GM12892 (cell line): Measurements from ENCODE around the gene PALLD.

ENCODE experiments used
- DNase-seq: peaks from one replicate; pipeline ENCODE4 v3.0.0; 2011; ENCODE audit not compliant: insufficient read length
- FAIRE-seq: peaks from 2 replicates; lab custom pipeline; 2011; peaks lifted over from hg19 to GRCh38; lab: Jason Lieb, UNC
- POLR2A ChIP-seq: IDR thresholded peaks from 2 replicates; pipeline ENCODE4 v1.6.1; 2011; ENCODE audit warnings: low read depth, low read length, control low read depth
- POLR2AphosphoS5 ChIP-seq: IDR thresholded peaks from 2 replicates; pipeline ENCODE4 v1.6.1; 2011; ENCODE audit warnings: low read depth, low read length, control low read depth
- TAF1 ChIP-seq: IDR thresholded peaks from 2 replicates; pipeline ENCODE4 v1.6.1; 2011; ENCODE audit warnings: low read depth, mild to moderate bottlenecking, control low read depth, low read length, borderline replicate concordance

Gene PALLD

GRCh38 chr4:168570466-168570865, 73.6 kb downstream of the PALLD start:
- DNase-seq, result no peak
- TF ChIP-seq TAF1, result no peak
- TF ChIP-seq POLR2AphosphoS5, result no peak
- no peak for TF ChIP-seq POLR2A
- no peak for FAIRE-seq

GRCh38 chr4:168572002-168572401, 75.2 kb downstream of the PALLD start:
- no peak for TF ChIP-seq POLR2AphosphoS5
- no peak for TF ChIP-seq TAF1
- no peak for TF ChIP-seq POLR2A
- FAIRE-seq (no peak), DNase-seq (no peak)

GRCh38 chr4:168573870-168574269, 77.0 kb downstream of the PALLD start:
- no peak for FAIRE-seq
- TF ChIP-seq TAF1 (no peak), POLR2AphosphoS5 (no peak), POLR2A (no peak)

GRCh38 chr4:168574581-168575295, 77.9 kb downstream of the PALLD start:
- TF ChIP-seq POLR2A (no peak), POLR2AphosphoS5 (no peak), TAF1 (no peak)
- DNase-seq, result no peak
- FAIRE-seq, result no peak

More at GRCh38 chr4:168573870-168574269, 77.0 kb downstream of the PALLD start:
- DNase-seq, result no peak

GRCh38 chr4:168575473-168575872, 78.6 kb downstream of the PALLD start:
- FAIRE-seq (no peak), DNase-seq (no peak)
- TF ChIP-seq TAF1, result no peak
- TF ChIP-seq POLR2AphosphoS5, result no peak
- no peak for TF ChIP-seq POLR2A

- TF ChIP-seq TAF1 (no peak), POLR2AphosphoS5 (no peak), POLR2A (no peak)
- no peak for FAIRE-seq
- DNase-seq, result no peak
These were observed 80.8 kb downstream of the PALLD start for GRCh38 chr4:168577624-168578023.

GRCh38 chr4:168580228-168580627, 83.4 kb downstream of the PALLD start:
- TF ChIP-seq TAF1, result no peak
- TF ChIP-seq POLR2AphosphoS5, result no peak
- no peak for TF ChIP-seq POLR2A
- FAIRE-seq, result no peak
- DNase-seq, result no peak

GRCh38 chr4:168584321-168584771, 87.5 kb downstream of the PALLD start:
- DNase-seq (no peak), FAIRE-seq (no peak)
- no peak for TF ChIP-seq TAF1
- no peak for TF ChIP-seq POLR2AphosphoS5
- no peak for TF ChIP-seq POLR2A

- no peak for TF ChIP-seq POLR2AphosphoS5
- no peak for TF ChIP-seq TAF1
- no peak for TF ChIP-seq POLR2A
- FAIRE-seq, result peak; percentile 57
- peak; percentile 10 for DNase-seq
These were observed 88.6 kb downstream of the PALLD start for GRCh38 chr4:168585168-168586091.

- DNase-seq, result no peak
- TF ChIP-seq TAF1, result no peak
- no peak for FAIRE-seq
These were observed 90.1 kb downstream of the PALLD start for GRCh38 chr4:168586926-168587325.

GRCh38 chr4:168587411-168588125, 90.7 kb downstream of the PALLD start:
- no peak for DNase-seq
- TF ChIP-seq TAF1 (no peak), POLR2A (no peak), POLR2AphosphoS5 (no peak)
- no peak for FAIRE-seq

- FAIRE-seq (no peak), DNase-seq (no peak)
- no peak for TF ChIP-seq POLR2A
- TF ChIP-seq POLR2AphosphoS5, result no peak
- TF ChIP-seq TAF1, result no peak
These were observed 92.2 kb downstream of the PALLD start for GRCh38 chr4:168588916-168589531.
